Epidermal melanocyte (primary cell): Measurements from ENCODE around the gene KRTAP5-2.
A peak's percentile ranks its signal among the peaks of the same experiment; 100 is the strongest.

Experiments used
- DNase-seq: peaks from one replicate; pipeline ENCODE4 v3.0.0; 2011; ENCODE audit warnings: low spot score; ENCODE audit not compliant: insufficient read length

Gene KRTAP5-2

GRCh38 chr11:1557051-1557884 is 40.8 kb downstream of the KRTAP5-2 start:
- DNase-seq = no peak

GRCh38 chr11:1556278-1556902 is 41.7 kb downstream of the KRTAP5-2 start:
- peak; percentile 1 for DNase-seq

- DNase-seq = peak; percentile 1
These were observed 42.4 kb downstream of the KRTAP5-2 start for GRCh38 chr11:1555713-1556153.

GRCh38 chr11:1554981-1555712 is 42.9 kb downstream of the KRTAP5-2 start:
- DNase-seq = peak; percentile 11

GRCh38 chr11:1553808-1554594 is 44.1 kb downstream of the KRTAP5-2 start:
- DNase-seq = no peak

GRCh38 chr11:1549338-1550330 is 48.5 kb downstream of the KRTAP5-2 start:
- peak; percentile 92 for DNase-seq

- DNase-seq = peak; percentile 77
These were observed 49.6 kb downstream of the KRTAP5-2 start for GRCh38 chr11:1548221-1549070.

- DNase-seq = no peak
These were observed 50.5 kb downstream of the KRTAP5-2 start for GRCh38 chr11:1547467-1548098.
